Pancreas (tissue), 10 donors: ENCODE measurements around the gene TEX36. TPM values are rescaled to one million over a fixed set of nuclear protein-coding genes. Genes with fewer than 3 reads are reported as not detected.
"Not testable (repeated sequence)": the region's sequence is repeated elsewhere in the genome, so short reads cannot be mapped to it uniquely, and the experiment has no call there.

Source experiments
- ATAC-seq, 4 donors: fragments of 200-7000 bp; cut with Tn5 transposase; one replicate each; pipeline versions ENCODE4 v1.8.0 to v1.9.1; 2020; ENCODE audit warnings: mild to moderate bottlenecking in 4 of 4, moderate library complexity in 4 of 4
- DNase-seq, 6 donors: peaks; one replicate each; pipeline ENCODE4 v3.0.0-alpha.2; 2020
- FAIRE-seq: peaks from 2 replicates; lab custom pipeline; 2012; peaks lifted over from hg19 to GRCh38; lab: Jason Lieb, UNC
- H3K27ac ChIP-seq, 4 donors: fragments of 200-600 bp; sonication (generic); 1 replicate in 3 of 4; 2 replicates in 1 of 4; pipeline versions ENCODE4 v1.5.0 to v1.8.0; 2020
- H3K27me3 ChIP-seq, 4 donors: fragments of 200-600 bp; one replicate each; pipeline ENCODE4 v1.8.0; 2021
- H3K36me3 ChIP-seq, 3 donors: fragments of 200-600 bp; sonication (generic) in 1 of 3; one replicate each; pipeline versions ENCODE4 v1.5.0 to v1.8.0; 2020 to 2021
- H3K4me1 ChIP-seq, 3 donors: fragments of 200-600 bp; one replicate each; pipeline ENCODE4 v1.8.0; 2021
- H3K4me3 ChIP-seq, 4 donors: fragments of 200-600 bp; sonication (generic) in 2 of 4; one replicate each; pipeline versions ENCODE4 v1.5.0 to v1.8.0; 2020 to 2021
- H3K9me3 ChIP-seq, 4 donors: fragments of 200-600 bp; one replicate each; pipeline ENCODE4 v1.8.0; 2021
- WGBS, 2 donors: extraction: QIAGEN DNeasy Blood & Tissue Kit; methylation state at CpG; one replicate each; pipeline ENCODE4 v1.1.7; 2013; 5-methylcytosine and 5-hydroxymethylcytosine counted together
- intact Hi-C, 3 donors: fragments of 100-400 bp; cut with DNase I; formaldehyde crosslinking; loops; one replicate each; pipeline versions ENCODE4 v1.11.1 to v1.14.2; 2022
- polyA plus RNA-seq, 2 donors: library from polyadenylated mRNA; stranded (reverse); fragments of 200-250 nt; gene quantifications; one replicate each; pipeline ENCODE4 v1.2.3, GENCODE V29; 2013
- total RNA-seq, 6 donors: library from RNA; stranded (reverse); fragmentation: NEBNext Ultra II Directional in 4 of 6; extraction: Animal tissue kit (Norgen Biotek cat#: 25700) in 4 of 6; gene quantifications; one replicate each; pipeline versions ENCODE4 v1.2.1 to v1.2.4, GENCODE V29; 2021 to 2023
- TF ChIP-seq, protein P1 (sequence below), 4 donors: fragments of 200-600 bp; sonication (generic) in 3 of 4; IDR thresholded peaks; one replicate each; pipeline versions ENCODE4 v1.5.0 to v1.8.0; 2021; ENCODE audit warnings: antibody characterized with exemption in 4 of 4
- donor health status: healthy with polysubstance abuse.
- donor health status: DM: no; HTN: no; CAD: no; lungs with moderate emphysema.
- donor health status: DM: no; HTN: no; CAD: no.
- donor health status: control.
- donor health status: control.
- donor health status: Bipolar disorder and iron deficiency.
- donor health status: DM: yes; HTN: yes; CAD: no.
- donor health status: DM: no; HTN: no; CAD: no.
- donor health status: DM: no; HTN: no; CAD: no.
- donor health status: DM: yes; HTN: yes; CAD: no.

The TEX36 gene
- total and polyA plus RNA-seq, 8 donors: not detected

DNA sequence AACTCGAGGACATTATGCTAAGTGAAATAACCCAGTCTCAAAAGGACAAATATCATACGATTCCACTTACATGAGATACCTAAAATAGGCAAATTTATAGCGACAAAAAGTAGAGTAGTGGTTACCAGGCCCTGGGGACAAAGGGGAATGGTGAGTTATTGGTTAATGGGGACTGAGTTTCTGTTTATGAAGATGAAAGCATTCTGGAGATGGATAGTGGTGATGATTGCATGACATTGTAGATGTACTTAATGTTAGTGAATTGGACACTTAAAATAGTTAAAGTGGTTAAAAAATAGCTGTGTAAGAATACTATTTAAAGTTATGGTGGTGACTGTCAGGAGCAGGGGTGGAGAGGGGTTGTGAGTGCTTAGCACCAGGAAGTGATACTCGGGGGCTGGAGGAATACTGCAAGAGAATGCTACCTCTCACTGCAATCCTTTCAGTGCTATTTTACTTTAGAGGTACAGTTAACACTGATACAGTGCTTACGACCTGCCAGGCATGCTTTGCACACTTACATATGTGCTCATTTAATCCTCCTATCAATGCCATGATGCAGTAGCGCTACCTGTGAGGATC, 16.7 kb upstream of the TEX36 start:
- TF ChIP-seq, protein P1, sequence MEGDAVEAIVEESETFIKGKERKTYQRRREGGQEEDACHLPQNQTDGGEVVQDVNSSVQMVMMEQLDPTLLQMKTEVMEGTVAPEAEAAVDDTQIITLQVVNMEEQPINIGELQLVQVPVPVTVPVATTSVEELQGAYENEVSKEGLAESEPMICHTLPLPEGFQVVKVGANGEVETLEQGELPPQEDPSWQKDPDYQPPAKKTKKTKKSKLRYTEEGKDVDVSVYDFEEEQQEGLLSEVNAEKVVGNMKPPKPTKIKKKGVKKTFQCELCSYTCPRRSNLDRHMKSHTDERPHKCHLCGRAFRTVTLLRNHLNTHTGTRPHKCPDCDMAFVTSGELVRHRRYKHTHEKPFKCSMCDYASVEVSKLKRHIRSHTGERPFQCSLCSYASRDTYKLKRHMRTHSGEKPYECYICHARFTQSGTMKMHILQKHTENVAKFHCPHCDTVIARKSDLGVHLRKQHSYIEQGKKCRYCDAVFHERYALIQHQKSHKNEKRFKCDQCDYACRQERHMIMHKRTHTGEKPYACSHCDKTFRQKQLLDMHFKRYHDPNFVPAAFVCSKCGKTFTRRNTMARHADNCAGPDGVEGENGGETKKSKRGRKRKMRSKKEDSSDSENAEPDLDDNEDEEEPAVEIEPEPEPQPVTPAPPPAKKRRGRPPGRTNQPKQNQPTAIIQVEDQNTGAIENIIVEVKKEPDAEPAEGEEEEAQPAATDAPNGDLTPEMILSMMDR (IDR thresholded peaks at IDR 0.05): no peak
- H3K27ac ChIP-seq: no peak overlapping the region
- DNase-seq: no peak
- peaks cover 0 to 4% (median 0%) of the 10 kb centered on the region in 3 donors for H3K4me1 ChIP-seq
- WGBS, 2 donors: 87 to 94% methylated on average over 6 of the region's 6 CpGs
- FAIRE-seq: no peak
- H3K36me3 ChIP-seq: no peaks in the 10 kb centered on the region
- no peak for ATAC-seq
- no peak overlapping the region for H3K4me3 ChIP-seq
- no peaks in the 10 kb centered on the region for H3K27me3 ChIP-seq
- no peaks in the 10 kb centered on the region for H3K9me3 ChIP-seq
- intact Hi-C loops: no loop called here

DNA sequence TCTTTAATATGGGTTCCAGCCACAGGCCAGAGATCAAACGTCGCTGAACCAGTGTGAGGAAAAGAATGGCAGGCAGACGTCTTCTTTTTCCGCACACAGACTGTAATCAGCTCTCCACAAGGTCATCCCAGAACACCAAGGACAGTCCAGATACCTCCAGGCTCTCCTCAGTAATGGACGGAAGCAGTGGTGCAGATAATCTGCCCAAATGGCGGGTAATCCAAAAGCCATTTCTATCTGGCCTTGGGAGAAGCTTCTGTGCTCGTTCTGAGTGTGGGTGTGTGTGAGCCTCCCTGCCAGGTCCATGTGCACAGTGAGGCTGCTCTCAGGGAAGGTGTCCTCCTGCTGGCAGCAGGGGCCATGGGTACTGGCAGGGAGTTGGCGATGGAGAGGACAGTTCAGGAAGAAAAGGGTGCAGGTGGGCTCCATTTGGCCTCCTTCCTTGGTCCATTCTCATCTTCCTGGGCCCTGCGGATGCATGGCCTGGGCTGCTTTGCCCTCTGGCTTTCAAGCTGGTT, 15.6 kb upstream of the TEX36 start:
- DNase-seq (no peak), FAIRE-seq (no peak), ATAC-seq (peak in 2 of 4 donors; percentile 59 to 69)
- intact Hi-C loops: no loop called here
- WGBS, 2 donors: 56 to 60% methylated on average over 9 of the region's 9 CpGs
- Histone ChIP-seq H3K9me3 (no peaks in the 10 kb centered on the region), H3K27ac (no peak overlapping the region), H3K4me1 (peaks cover 0 to 9% (median 0%) of the 10 kb centered on the region in 3 donors), H3K27me3 (no peaks in the 10 kb centered on the region), H3K36me3 (no peaks in the 10 kb centered on the region), H3K4me3 (no peak overlapping the region)
- TF ChIP-seq, protein P1 (IDR thresholded peaks at IDR 0.05): no peak

DNA sequence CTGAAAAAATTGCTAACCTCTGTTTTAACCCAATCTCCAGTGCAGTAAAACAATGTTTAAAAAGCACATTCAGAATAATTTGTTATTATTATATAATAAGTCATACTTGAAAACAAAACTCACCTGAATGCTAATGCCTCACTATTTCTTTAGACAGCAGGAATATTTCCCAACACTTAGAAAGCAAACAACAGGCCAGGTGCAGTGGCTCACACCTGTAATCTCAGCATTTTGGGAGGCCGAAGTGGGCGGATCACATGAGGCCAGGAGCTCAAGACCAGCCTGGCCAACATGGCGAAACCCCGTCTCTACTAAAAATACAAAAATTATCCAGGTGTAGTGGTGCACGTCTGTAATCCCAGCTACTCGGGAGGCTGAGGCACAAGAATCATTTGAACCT, 13.9 kb upstream of the TEX36 start:
- FAIRE-seq, H3K4me3 ChIP-seq, H3K27me3 ChIP-seq, intact Hi-C loops, H3K36me3 ChIP-seq, H3K9me3 ChIP-seq, H3K4me1 ChIP-seq: not testable (repeated sequence)
- ATAC-seq (peak; percentile 77 to 82 (median 80)), DNase-seq (peak in 3 of 6 donors; percentile 39 to 59 (median 58))
- peak overlapping the region in 1 of 4 donors; percentile 23 for H3K27ac ChIP-seq
- WGBS, 2 donors: 54 to 57% methylated on average over 6 of the region's 6 CpGs

DNA sequence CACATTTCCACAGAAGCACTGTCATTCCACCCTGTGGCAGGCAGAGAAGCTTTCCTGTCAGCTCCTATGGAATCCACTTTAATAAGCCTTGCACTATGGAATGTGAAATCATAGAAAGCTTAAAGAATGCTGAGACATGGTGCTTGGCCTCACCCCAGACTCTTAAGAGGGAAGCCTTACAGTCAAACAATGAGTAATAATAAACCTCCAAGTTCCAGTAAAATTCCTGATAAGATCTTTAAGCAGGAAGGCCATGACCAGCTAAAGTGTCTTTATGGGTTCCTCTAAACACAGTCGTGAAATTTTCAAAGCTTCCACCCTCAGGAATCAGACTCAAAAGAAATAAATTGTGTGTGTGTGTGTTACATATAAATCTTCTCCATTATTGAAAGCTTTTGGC, 11.9 kb upstream of the TEX36 start:
- DNase-seq: no peak
- FAIRE-seq: no peak
- Histone ChIP-seq H3K27me3 (no peaks in the 10 kb centered on the region), H3K36me3 (no peaks in the 10 kb centered on the region), H3K4me1 (peaks cover 0 to 18% (median 5%) of the 10 kb centered on the region in 3 donors), H3K27ac (peak overlapping the region in 1 of 4 donors; percentile 27), H3K4me3 (no peak overlapping the region), H3K9me3 (no peaks in the 10 kb centered on the region)
- TF ChIP-seq, protein P1 (IDR thresholded peaks at IDR 0.05): no peak
- 74 to 95% methylated on average over 1 of the region's 1 CpG for WGBS, 2 donors
- intact Hi-C loops: no loop called here
- ATAC-seq: peak in 2 of 4 donors; percentile 21 to 26

DNA sequence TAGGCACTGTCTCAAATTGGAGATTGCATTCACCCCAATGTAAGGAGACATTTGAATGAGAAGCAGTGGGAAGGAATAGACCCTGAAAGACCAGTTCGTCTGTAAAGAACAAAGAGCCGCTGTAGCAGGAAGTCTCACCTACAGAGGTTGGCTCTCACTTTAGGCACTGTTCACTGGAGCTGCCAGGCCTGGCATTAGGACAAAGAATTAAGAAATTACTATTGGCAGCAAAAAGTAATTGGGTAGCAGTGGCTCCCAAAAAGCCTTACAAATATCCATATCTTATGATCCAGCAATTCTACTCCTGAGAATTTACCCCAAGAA, 10.5 kb upstream of the TEX36 start:
- ATAC-seq (no peak), DNase-seq (no peak), FAIRE-seq (no peak)
- H3K36me3 ChIP-seq: no peaks in the 10 kb centered on the region
- H3K27me3 ChIP-seq: no peaks in the 10 kb centered on the region
- no peaks in the 10 kb centered on the region for H3K9me3 ChIP-seq
- no peak overlapping the region for H3K27ac ChIP-seq
- intact Hi-C loops: no loop called here
- H3K4me3 ChIP-seq: no peak overlapping the region
- TF ChIP-seq, protein P1 (IDR thresholded peaks at IDR 0.05): no peak
- peaks cover 0 to 18% (median 5%) of the 10 kb centered on the region in 3 donors for H3K4me1 ChIP-seq
- 58 to 70% methylated on average over 2 of the region's 2 CpGs for WGBS, 2 donors
